A673 (cell line): Measurements from ENCODE around the gene HS3ST6. TPM values are rescaled to one million over a fixed set of nuclear protein-coding genes. Genes with fewer than 3 reads are reported as not detected.

Experiments
- BruUV-seq: library from RNA; stranded (reverse); fragments of 400-500 nt; replicated peaks from 2 replicates; lab custom pipeline; 2021; lab: Mats Ljungman, UMichigan
- CTCF ChIA-PET: fragments of 300-600 bp; sonication (Branson Sonifier 250); formaldehyde crosslinking; loops from one replicate; lab custom pipeline; 2022; ENCODE audit warnings: antibody characterized with exemption; lab: Charles Lee
- POLR2A ChIA-PET: fragments of 300-600 bp; sonication (Branson Sonifier 250); formaldehyde crosslinking; loops from one replicate; lab custom pipeline; 2022; ENCODE audit warnings: antibody characterized with exemption; ENCODE audit not compliant: low non-redundant PET; lab: Charles Lee
- DNase-seq: peaks from one replicate; pipeline ENCODE4 v3.0.0-alpha.2; 2015; ENCODE audit warnings: low spot score
- H3K27ac ChIP-seq: fragments of 200-600 bp; sonication (generic); 2 replicates; pipeline ENCODE4 v1.5.1; 2016; ENCODE audit warnings: mixed run types, low read depth, mild to moderate bottlenecking, mixed read lengths, antibody characterized with exemption, low read length; ENCODE audit not compliant: poor library complexity, severe bottlenecking
- H3K27me3 ChIP-seq: fragments of 200-600 bp; sonication (generic); replicated peaks from 2 replicates; pipeline ENCODE4 v1.6.1; 2017; ENCODE audit warnings: mixed run types, low read depth, mild to moderate bottlenecking, mixed read lengths, antibody characterized with exemption, low read length; ENCODE audit not compliant: insufficient read depth, poor library complexity
- H3K36me3 ChIP-seq: fragments of 200-600 bp; sonication (generic); 2 replicates; pipeline ENCODE4 v1.6.1; 2016; ENCODE audit warnings: mixed run types, mild to moderate bottlenecking, mixed read lengths, antibody characterized with exemption, low read length; ENCODE audit not compliant: insufficient read depth, poor library complexity, severe bottlenecking
- H3K4me1 ChIP-seq: fragments of 200-600 bp; sonication (generic); 2 replicates; pipeline ENCODE4 v1.6.1; 2017; ENCODE audit warnings: mixed run types, mild to moderate bottlenecking, mixed read lengths, antibody characterized with exemption, low read length; ENCODE audit not compliant: insufficient read depth, poor library complexity, severe bottlenecking
- H3K4me3 ChIP-seq: fragments of 200-600 bp; sonication (generic); 2 replicates; pipeline ENCODE4 v1.5.1; 2016; ENCODE audit warnings: low read depth, mixed run types, mild to moderate bottlenecking, mixed read lengths, low read length; ENCODE audit not compliant: poor library complexity, severe bottlenecking
- H3K9me3 ChIP-seq: fragments of 200-600 bp; sonication (generic); 2 replicates; pipeline ENCODE4 v1.6.1; 2016; ENCODE audit warnings: mixed run types, low read depth, mild to moderate bottlenecking, mixed read lengths, antibody characterized with exemption, low read length; ENCODE audit not compliant: poor library complexity, severe bottlenecking
- CTCF ChIP-seq: fragments of 300-800, 200-600 bp; sonication (generic); conservative IDR thresholded peaks from 2 replicates; pipeline ENCODE4 v1.5.1; 2017; ENCODE audit warnings: low read depth, mild to moderate bottlenecking, antibody characterized with exemption, low read length, moderate library complexity, mixed read lengths
- EZH2 ChIP-seq: fragments of 200-600 bp; sonication (generic); IDR thresholded peaks from 2 replicates; pipeline ENCODE4 v1.6.1; 2017; ENCODE audit warnings: borderline replicate concordance, low read depth, mild to moderate bottlenecking, mixed read lengths, antibody characterized with exemption, low read length; ENCODE audit not compliant: poor library complexity, severe bottlenecking
- intact Hi-C: fragments of 100-400 bp; cut with micrococcal nuclease; formaldehyde crosslinking; loops from one replicate; pipeline ENCODE4 v1.10.0; 2022; ENCODE audit not compliant: unreplicated experiment
- total RNA-seq: library from RNA; stranded (reverse); gene quantifications from 2 replicates; pipeline ENCODE4 v1.2.3, GENCODE V29; 2021

Gene HS3ST6
- total RNA-seq, 1 experiment from 2014 or later, result not detected

- BruUV-seq, result no TSS peak
- Histone ChIP-seq H3K36me3 (no peaks in the 10 kb centered on the region), H3K27ac (no peak overlapping the region), H3K4me3 (no peak overlapping the region), H3K4me1 (peaks cover 12% of the 10 kb centered on the region), H3K9me3 (no peaks in the 10 kb centered on the region), H3K27me3 (no peaks in the 10 kb centered on the region)
- no peak for TF ChIP-seq EZH2
- TF ChIP-seq CTCF, result no peak
- no peak for DNase-seq
- CTCF ChIA-PET, result no interaction called here
- POLR2A ChIA-PET, result no interaction called here
- intact Hi-C loops, result no loop called here
Measured at GRCh38 chr16:1938910-1939309, 20.7 kb upstream of the HS3ST6 start.

- CTCF ChIA-PET, result no interaction called here
- H3K27ac ChIP-seq, result no peak overlapping the region
- peaks cover 6% of the 10 kb centered on the region for H3K4me1 ChIP-seq
- no peak for DNase-seq
- POLR2A ChIA-PET, result no interaction called here
- intact Hi-C loops, result no loop called here
- TF ChIP-seq CTCF (no peak), EZH2 (no peak)
- no peaks in the 10 kb centered on the region for H3K9me3 ChIP-seq
- no peak overlapping the region for H3K4me3 ChIP-seq
- BruUV-seq, result no TSS peak
- no peaks in the 10 kb centered on the region for H3K36me3 ChIP-seq
- no peaks in the 10 kb centered on the region for H3K27me3 ChIP-seq
Measured at GRCh38 chr16:1938316-1938715, 20.1 kb upstream of the HS3ST6 start.

DNA sequence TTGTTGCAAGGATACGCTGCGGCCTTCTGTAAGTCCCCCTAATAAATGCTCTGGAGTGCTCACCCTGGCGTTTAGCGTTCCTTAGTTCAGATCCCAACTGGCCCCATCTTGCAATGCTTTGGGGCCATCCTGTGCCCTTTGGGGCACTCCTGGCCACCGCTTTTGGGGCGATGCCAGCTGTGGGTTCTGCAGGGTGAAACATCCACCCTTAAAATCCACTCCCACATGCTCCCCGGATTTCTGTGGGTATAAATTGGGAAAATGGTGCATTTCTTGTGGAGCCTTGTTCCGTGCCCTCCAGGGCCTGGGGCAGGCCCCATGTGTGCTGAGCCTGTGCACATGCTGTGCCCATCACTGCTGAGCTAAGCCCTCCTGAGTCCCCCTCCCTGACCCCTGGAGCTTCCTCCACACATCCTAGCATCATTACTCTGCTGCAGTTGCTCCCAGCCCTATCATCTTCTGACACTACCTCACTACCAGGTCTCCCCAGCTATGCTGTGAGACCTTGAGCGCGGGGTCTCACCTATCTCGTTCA is 18.8 kb upstream of the HS3ST6 start:
- Histone ChIP-seq H3K9me3 (no peaks in the 10 kb centered on the region), H3K36me3 (no peaks in the 10 kb centered on the region), H3K27ac (no peak overlapping the region), H3K4me1 (peaks cover 4% of the 10 kb centered on the region), H3K4me3 (no peak overlapping the region), H3K27me3 (no peaks in the 10 kb centered on the region)
- BruUV-seq, result no TSS peak
- TF ChIP-seq EZH2 (no peak), CTCF (no peak)
- DNase-seq, result no peak
- intact Hi-C loops, result no loop called here
- ChIA-PET CTCF (no interaction called here), POLR2A (no interaction called here)
